Measurements from ENCODE around the gene ZBTB40. TPM values are rescaled to one million over a fixed set of nuclear protein-coding genes. Genes with fewer than 3 reads are reported as not detected.
A peak's percentile ranks its signal among the peaks of the same experiment; 100 is the strongest.

Gene ZBTB40
- total RNA-seq, 1 experiment from 2014 or later, result 19.5 TPM

- RAD21 ChIA-PET (ENCODE audit: low non-redundant PET in 1 of 2, low total read pairs in 2 of 2, uncharacterized antibody in 2 of 2, unreplicated experiment in 2 of 2), result no interaction called here
- BruUV-seq (replicated peaks), result no TSS peak
- no peaks in the 10 kb centered on the region for H3K9me2 ChIP-seq (ENCODE audit: insufficient read depth)
- no peak for DNase-seq (ENCODE audit: low read depth, low spot score)
- POLR2A ChIA-PET, result no interaction called here
- no peak for TF ChIP-seq JUND (IDR thresholded peaks at IDR 0.05)
- 0 out of 6 replicates have a peak, but pooled peaks of 1 of the 3 experiments have one; percentile 7 for TF ChIP-seq CTCF (IDR thresholded peaks at IDR 0.05 in 2 of 3, conservative IDR thresholded peaks at IDR 0.05 in 1 of 3; ENCODE audit: borderline replicate concordance in 1 of 3, insufficient read depth in 1 of 3, low read depth in 2 of 3, low read length in 2 of 3)
- CTCF ChIA-PET, result no interaction called here
- H3K9me3 ChIP-seq (ENCODE audit: control insufficient read depth in 1 of 2, insufficient read depth in 1 of 2, low read depth in 1 of 2, low read length in 2 of 2), result no peaks in the 10 kb centered on the region
- no peak overlapping the region for H3K4me3 ChIP-seq (replicated peaks in 1 of 2; ENCODE audit: low read depth in 1 of 2, low read length in 2 of 2)
- no peaks in the 10 kb centered on the region for H3K4me1 ChIP-seq (ENCODE audit: control insufficient read depth in 1 of 2, insufficient read depth in 2 of 2, low read length in 2 of 2)
- intact Hi-C loops (cut with micrococcal nuclease), result no loop called here
- 0 out of 4 replicates have a peak, but pooled peaks cover 0 to 3% of the 10 kb centered on the region in 2 experiments for H3K36me3 ChIP-seq (ENCODE audit: control insufficient read depth in 1 of 2, insufficient read depth in 2 of 2, low read length in 2 of 2)
- ATAC-seq, result no peak; the same call in 1 of the 2 replicates
- H2AFZ ChIP-seq (ENCODE audit: low read depth, low read length, poor library complexity, severe bottlenecking), result no peak overlapping the region
- no peak overlapping the region for H3K27ac ChIP-seq (ENCODE audit: low read depth, low read length)
- H3K27me3 ChIP-seq (ENCODE audit: insufficient read depth, low read length), result no peaks in the 10 kb centered on the region
- H4K20me1 ChIP-seq (ENCODE audit: insufficient read depth), result no peaks in the 10 kb centered on the region
- peaks cover 36% of the 10 kb centered on the region for H3K79me2 ChIP-seq (ENCODE audit: insufficient read depth, low read length)
- H3K9ac ChIP-seq (ENCODE audit: low read length), result no peak overlapping the region
- no peak overlapping the region for H3K4me2 ChIP-seq (ENCODE audit: low read length)
Observed at GRCh38 chr1:22489278-22489677, 37.6 kb downstream of the ZBTB40 start.

GRCh38 chr1:22489823-22490222, 38.2 kb downstream of the ZBTB40 start:
- no peaks in the 10 kb centered on the region for H4K20me1 ChIP-seq (ENCODE audit: insufficient read depth)
- H2AFZ ChIP-seq (ENCODE audit: low read depth, low read length, poor library complexity, severe bottlenecking), result no peak overlapping the region
- BruUV-seq (replicated peaks), result no TSS peak
- no peak overlapping the region for H3K4me2 ChIP-seq (ENCODE audit: low read length)
- 0 out of 4 replicates have a peak, but pooled peaks cover 0 to 3% of the 10 kb centered on the region in 2 experiments for H3K36me3 ChIP-seq (ENCODE audit: control insufficient read depth in 1 of 2, insufficient read depth in 2 of 2, low read length in 2 of 2)
- H3K27me3 ChIP-seq (ENCODE audit: insufficient read depth, low read length), result no peaks in the 10 kb centered on the region
- peaks cover 31% of the 10 kb centered on the region for H3K79me2 ChIP-seq (ENCODE audit: insufficient read depth, low read length)
- no peak overlapping the region for H3K4me3 ChIP-seq (replicated peaks in 1 of 2; ENCODE audit: low read depth in 1 of 2, low read length in 2 of 2)
- H3K9ac ChIP-seq (ENCODE audit: low read length), result no peak overlapping the region
- RAD21 ChIA-PET (ENCODE audit: low non-redundant PET in 1 of 2, low total read pairs in 2 of 2, uncharacterized antibody in 2 of 2, unreplicated experiment in 2 of 2), result no interaction called here
- H3K9me3 ChIP-seq (ENCODE audit: control insufficient read depth in 1 of 2, insufficient read depth in 1 of 2, low read depth in 1 of 2, low read length in 2 of 2), result no peaks in the 10 kb centered on the region
- CTCF ChIA-PET, result no interaction called here
- POLR2A ChIA-PET, result no interaction called here
- H3K4me1 ChIP-seq (ENCODE audit: control insufficient read depth in 1 of 2, insufficient read depth in 2 of 2, low read length in 2 of 2), result no peaks in the 10 kb centered on the region
- no peak for DNase-seq (ENCODE audit: low read depth, low spot score)
- no peaks in the 10 kb centered on the region for H3K9me2 ChIP-seq (ENCODE audit: insufficient read depth)
- H3K27ac ChIP-seq (ENCODE audit: low read depth, low read length), result no peak overlapping the region
- intact Hi-C loops (cut with micrococcal nuclease), result no loop called here
- ATAC-seq, result no peak
- TF ChIP-seq EZH2 (IDR thresholded peaks at IDR 0.05), result no peak
- TF ChIP-seq CBX3 (IDR thresholded peaks at IDR 0.05; ENCODE audit: low read depth), result no peak
- no peak for TF ChIP-seq MAX (IDR thresholded peaks at IDR 0.05)
- no peak for TF ChIP-seq SIN3A (IDR thresholded peaks at IDR 0.05; ENCODE audit: low read depth)
- TF ChIP-seq ZFX (IDR thresholded peaks at IDR 0.05), result no peak
- TF ChIP-seq SP1 (IDR thresholded peaks at IDR 0.05; ENCODE audit: low read depth), result no peak
- TF ChIP-seq YY1 (IDR thresholded peaks at IDR 0.05; ENCODE audit: extremely low read depth, insufficient replicate concordance, low read depth, low read length), result no peak
- no peak for TF ChIP-seq SRF (IDR thresholded peaks at IDR 0.05; ENCODE audit: low read depth)
- TF ChIP-seq ATF3 (IDR thresholded peaks at IDR 0.05), result no peak
- TF ChIP-seq EZH2phosphoT487 (IDR thresholded peaks at IDR 0.05; ENCODE audit: borderline replicate concordance), result no peak
- no peak for TF ChIP-seq CTCF (IDR thresholded peaks at IDR 0.05 in 2 of 3, conservative IDR thresholded peaks at IDR 0.05 in 1 of 3; ENCODE audit: borderline replicate concordance in 1 of 3, insufficient read depth in 1 of 3, low read depth in 2 of 3, low read length in 2 of 3)
- no peak for TF ChIP-seq CEBPB (IDR thresholded peaks at IDR 0.05; ENCODE audit: low read depth)
- TF ChIP-seq POLR2AphosphoS5 (IDR thresholded peaks at IDR 0.05; ENCODE audit: low read depth, low read length), result no peak

All from HCT116 (cell line).